Raji (cell line): Measurements from ENCODE around the gene UQCC2.

Experiments
- POLR2A ChIP-seq: IDR thresholded peaks from 2 replicates; pipeline ENCODE4 v1.6.1; 2011; ENCODE audit warnings: low read depth, low read length, control low read depth; ENCODE audit not compliant: insufficient read depth

UQCC2 gene

GRCh38 chr6:33711140-33712129 lies at the start of gene UQCC2:
TSS of gene UQCC2 (minus strand) at chr6:33711700. CDS start at chr6:33711686, 14 bp downstream.
- TF ChIP-seq POLR2A, result peak; percentile 90

GRCh38 chr6:33759887-33760629 lies 48.6 kb upstream of the UQCC2 start:
- no peak for TF ChIP-seq POLR2A

GRCh38 chr6:33758815-33759216 lies 47.3 kb upstream of the UQCC2 start:
- no peak for TF ChIP-seq POLR2A

GRCh38 chr6:33757906-33758305 lies 46.4 kb upstream of the UQCC2 start:
- TF ChIP-seq POLR2A, result no peak

GRCh38 chr6:33757113-33757512 lies 45.6 kb upstream of the UQCC2 start:
- no peak for TF ChIP-seq POLR2A

- no peak for TF ChIP-seq POLR2A
Measured at GRCh38 chr6:33756211-33756954, 44.9 kb upstream of the UQCC2 start.

GRCh38 chr6:33755070-33755869 lies 43.8 kb upstream of the UQCC2 start:
- TF ChIP-seq POLR2A, result no peak

- no peak for TF ChIP-seq POLR2A
Measured at GRCh38 chr6:33754222-33754621, 42.7 kb upstream of the UQCC2 start.

- TF ChIP-seq POLR2A, result no peak
Measured at GRCh38 chr6:33752646-33753015, 41.1 kb upstream of the UQCC2 start.

GRCh38 chr6:33751771-33752645 lies 40.5 kb upstream of the UQCC2 start:
- TF ChIP-seq POLR2A, result no peak

- TF ChIP-seq POLR2A, result no peak
Measured at GRCh38 chr6:33750244-33750991, 38.9 kb upstream of the UQCC2 start.

- no peak for TF ChIP-seq POLR2A
Measured at GRCh38 chr6:33749401-33749800, 37.9 kb upstream of the UQCC2 start.

- no peak for TF ChIP-seq POLR2A
Measured at GRCh38 chr6:33748841-33749240, 37.3 kb upstream of the UQCC2 start.

- no peak for TF ChIP-seq POLR2A
Measured at GRCh38 chr6:33747823-33748222, 36.3 kb upstream of the UQCC2 start.
